ENCODE measurements around the gene SPIRE1.

- TF ChIP-seq CTCF (conservative IDR thresholded peaks at IDR 0.05) (no peak), ZFX (IDR thresholded peaks at IDR 0.05) (no peak)
Measured at GRCh38 chr18:12586956-12587355, 71.0 kb downstream of the SPIRE1 start.

Data from C4-2B (cell line).